ENCODE data around the gene KRTAP3-2.

- TF ChIP-seq CTCF (IDR thresholded peaks at IDR 0.05): no peak
- no peak for TF ChIP-seq POLR2A (IDR thresholded peaks at IDR 0.05)
Measured at GRCh38 chr17:41009301-41009760, 9.6 kb upstream of the KRTAP3-2 start.

All from heart left ventricle (tissue), 13 donors.